ENCODE measurements around the gene MLST8. TPM values are rescaled to one million over a fixed set of nuclear protein-coding genes. Genes with fewer than 3 reads are reported as not detected.

MLST8 gene
- total and polyA plus RNA-seq, 4 donors, result 11.1 to 26.7 (median 20.2) TPM

DNA sequence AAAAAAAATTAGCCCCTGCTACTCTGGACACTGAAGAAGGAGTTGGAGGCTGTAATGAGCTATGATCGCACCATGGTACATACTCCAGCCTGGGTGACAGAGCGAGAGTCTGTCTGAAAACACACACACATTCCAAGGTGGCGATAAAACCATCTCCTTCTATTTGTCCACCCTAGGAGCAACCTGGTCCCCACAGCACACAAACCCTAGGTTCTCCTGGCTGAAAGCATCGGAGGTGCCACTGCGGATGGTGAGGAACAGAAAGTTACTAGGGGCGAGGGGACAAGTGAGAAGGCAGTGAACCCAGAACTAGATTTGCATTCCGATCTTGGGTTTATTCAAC, 47.5 kb downstream of the MLST8 start:
- H3K27me3 ChIP-seq (ENCODE audit: control insufficient read depth in 4 of 4, insufficient read depth in 4 of 4, low read length in 3 of 4), result no peaks in the 10 kb centered on the region
- 96% methylated on average over 7 of the region's 7 CpGs for WGBS
- H3K36me3 ChIP-seq (ENCODE audit: control insufficient read depth in 4 of 4, insufficient read depth in 3 of 4, low read depth in 1 of 4, low read length in 3 of 4), result peaks cover 3 to 35% (median 18%) of the 10 kb centered on the region in 4 donors
- H3K9me3 ChIP-seq (ENCODE audit: control insufficient read depth in 4 of 4, low read length in 3 of 4), result no peaks in the 10 kb centered on the region
- TF ChIP-seq FOXA2 (IDR thresholded peaks at IDR 0.05), result no peak
- TF ChIP-seq FOXA1 (IDR thresholded peaks at IDR 0.05), result no peak
- TF ChIP-seq NR2F2 (IDR thresholded peaks at IDR 0.05), result no peak
- TF ChIP-seq, protein P1, sequence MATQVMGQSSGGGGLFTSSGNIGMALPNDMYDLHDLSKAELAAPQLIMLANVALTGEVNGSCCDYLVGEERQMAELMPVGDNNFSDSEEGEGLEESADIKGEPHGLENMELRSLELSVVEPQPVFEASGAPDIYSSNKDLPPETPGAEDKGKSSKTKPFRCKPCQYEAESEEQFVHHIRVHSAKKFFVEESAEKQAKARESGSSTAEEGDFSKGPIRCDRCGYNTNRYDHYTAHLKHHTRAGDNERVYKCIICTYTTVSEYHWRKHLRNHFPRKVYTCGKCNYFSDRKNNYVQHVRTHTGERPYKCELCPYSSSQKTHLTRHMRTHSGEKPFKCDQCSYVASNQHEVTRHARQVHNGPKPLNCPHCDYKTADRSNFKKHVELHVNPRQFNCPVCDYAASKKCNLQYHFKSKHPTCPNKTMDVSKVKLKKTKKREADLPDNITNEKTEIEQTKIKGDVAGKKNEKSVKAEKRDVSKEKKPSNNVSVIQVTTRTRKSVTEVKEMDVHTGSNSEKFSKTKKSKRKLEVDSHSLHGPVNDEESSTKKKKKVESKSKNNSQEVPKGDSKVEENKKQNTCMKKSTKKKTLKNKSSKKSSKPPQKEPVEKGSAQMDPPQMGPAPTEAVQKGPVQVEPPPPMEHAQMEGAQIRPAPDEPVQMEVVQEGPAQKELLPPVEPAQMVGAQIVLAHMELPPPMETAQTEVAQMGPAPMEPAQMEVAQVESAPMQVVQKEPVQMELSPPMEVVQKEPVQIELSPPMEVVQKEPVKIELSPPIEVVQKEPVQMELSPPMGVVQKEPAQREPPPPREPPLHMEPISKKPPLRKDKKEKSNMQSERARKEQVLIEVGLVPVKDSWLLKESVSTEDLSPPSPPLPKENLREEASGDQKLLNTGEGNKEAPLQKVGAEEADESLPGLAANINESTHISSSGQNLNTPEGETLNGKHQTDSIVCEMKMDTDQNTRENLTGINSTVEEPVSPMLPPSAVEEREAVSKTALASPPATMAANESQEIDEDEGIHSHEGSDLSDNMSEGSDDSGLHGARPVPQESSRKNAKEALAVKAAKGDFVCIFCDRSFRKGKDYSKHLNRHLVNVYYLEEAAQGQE (IDR thresholded peaks at IDR 0.05), result no peak
- TF ChIP-seq, protein P2, sequence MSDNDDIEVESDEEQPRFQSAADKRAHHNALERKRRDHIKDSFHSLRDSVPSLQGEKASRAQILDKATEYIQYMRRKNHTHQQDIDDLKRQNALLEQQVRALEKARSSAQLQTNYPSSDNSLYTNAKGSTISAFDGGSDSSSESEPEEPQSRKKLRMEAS (IDR thresholded peaks at IDR 0.05), result no peak
- no peak for TF ChIP-seq EGR1 (IDR thresholded peaks at IDR 0.05; ENCODE audit: low read depth in 2 of 2)
- DNase-seq (ENCODE audit: low spot score), result no peak
- no peak overlapping the region for H3K27ac ChIP-seq (ENCODE audit: low read depth in 1 of 2, low read length in 2 of 2)
- no peak overlapping the region for H3K9ac ChIP-seq (ENCODE audit: low read depth in 1 of 2, low read length in 2 of 2)
- peaks cover 6 to 40% (median 37%) of the 10 kb centered on the region in 4 donors for H3K4me1 ChIP-seq (ENCODE audit: control insufficient read depth in 4 of 4, insufficient read depth in 4 of 4, low read length in 3 of 4)
- H3K4me3 ChIP-seq (ENCODE audit: low read depth in 1 of 3, low read length in 3 of 3), result no peak overlapping the region

DNA sequence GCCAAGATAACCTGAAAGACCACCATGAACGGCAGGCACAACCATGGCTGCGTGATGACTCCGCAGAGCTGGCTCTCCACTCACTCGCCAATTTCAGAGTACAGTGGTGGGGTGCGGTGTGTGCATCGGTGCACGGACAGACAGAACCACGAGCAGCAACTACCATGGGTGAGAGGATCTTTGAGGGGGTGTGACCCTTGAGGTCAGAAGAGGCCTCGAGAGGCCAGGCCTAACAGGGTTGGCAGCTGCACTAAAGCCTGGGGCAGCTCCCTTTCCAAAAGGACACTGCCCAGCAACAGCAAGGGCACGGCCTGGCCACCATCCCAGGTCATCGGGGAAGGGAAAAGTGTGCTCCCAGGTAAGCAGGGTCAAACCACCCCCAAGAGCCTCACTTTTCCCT, 48.0 kb downstream of the MLST8 start:
- Histone ChIP-seq H3K27ac (ENCODE audit: low read depth in 1 of 2, low read length in 2 of 2) (no peak overlapping the region), H3K9ac (ENCODE audit: low read depth in 1 of 2, low read length in 2 of 2) (no peak overlapping the region), H3K9me3 (ENCODE audit: control insufficient read depth in 4 of 4, low read length in 3 of 4) (no peaks in the 10 kb centered on the region), H3K27me3 (ENCODE audit: control insufficient read depth in 4 of 4, insufficient read depth in 4 of 4, low read length in 3 of 4) (no peaks in the 10 kb centered on the region), H3K4me3 (ENCODE audit: low read depth in 1 of 3, low read length in 3 of 3) (no peak overlapping the region), H3K4me1 (ENCODE audit: control insufficient read depth in 4 of 4, insufficient read depth in 4 of 4, low read length in 3 of 4) (peaks cover 6 to 40% (median 37%) of the 10 kb centered on the region in 4 donors), H3K36me3 (ENCODE audit: control insufficient read depth in 4 of 4, insufficient read depth in 3 of 4, low read depth in 1 of 4, low read length in 3 of 4) (peaks cover 4 to 40% (median 21%) of the 10 kb centered on the region in 4 donors)
- 66% methylated on average over 11 of the region's 11 CpGs for WGBS
- TF ChIP-seq RXRA (IDR thresholded peaks at IDR 0.05) (peak in 1 of 2 donors; percentile 14), YY1 (IDR thresholded peaks at IDR 0.05) (no peak)
- DNase-seq (ENCODE audit: low spot score), result no peak

DNA sequence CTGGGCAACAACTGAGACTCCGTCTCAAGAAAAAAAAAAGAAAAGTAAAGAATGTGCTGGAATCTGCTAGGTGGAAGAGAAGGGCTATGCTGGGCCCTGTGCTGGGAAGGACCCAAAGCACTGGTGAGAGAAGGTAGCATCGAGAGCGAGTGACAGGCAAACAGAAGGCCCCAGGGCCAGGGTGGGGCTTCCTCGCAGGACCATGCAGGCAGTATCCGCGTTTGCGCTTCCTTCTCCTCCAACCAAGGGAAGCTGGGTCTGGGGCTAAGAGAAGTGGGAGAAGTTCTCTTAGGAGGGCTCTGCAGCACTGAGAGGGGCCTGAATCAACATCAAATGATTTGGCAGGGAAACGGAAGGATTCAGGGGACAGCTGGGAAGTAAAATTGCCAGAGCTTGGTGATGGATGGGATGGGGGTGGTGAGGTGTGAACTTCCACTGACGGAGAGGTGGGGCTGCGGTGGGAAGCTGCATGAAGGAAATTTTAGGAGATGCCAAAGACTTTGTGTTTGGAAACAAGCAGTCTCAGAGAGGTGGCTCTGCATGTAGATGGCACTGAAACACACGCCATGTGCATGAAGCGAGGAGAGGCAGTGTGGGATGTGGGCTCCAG, 51.4 kb downstream of the MLST8 start:
- H3K27me3 ChIP-seq (ENCODE audit: control insufficient read depth in 4 of 4, insufficient read depth in 4 of 4, low read length in 3 of 4), result no peaks in the 10 kb centered on the region
- no peak overlapping the region for H3K4me3 ChIP-seq (ENCODE audit: low read depth in 1 of 3, low read length in 3 of 3)
- no peak overlapping the region for H3K9ac ChIP-seq (ENCODE audit: low read depth in 1 of 2, low read length in 2 of 2)
- no peak for DNase-seq (ENCODE audit: low spot score)
- TF ChIP-seq JUND (IDR thresholded peaks at IDR 0.05) (no peak), RXRA (IDR thresholded peaks at IDR 0.05) (no peak), HNF4G (IDR thresholded peaks at IDR 0.05) (no peak), NR2F2 (IDR thresholded peaks at IDR 0.05) (no peak), FOXA1 (IDR thresholded peaks at IDR 0.05) (no peak), RAD21 (IDR thresholded peaks at IDR 0.05) (no peak), TAF1 (conservative IDR thresholded peaks at IDR 0.05) (no peak), HNF4A (conservative IDR thresholded peaks at IDR 0.05) (no peak), EGR1 (IDR thresholded peaks at IDR 0.05; ENCODE audit: low read depth in 2 of 2) (no peak), YY1 (IDR thresholded peaks at IDR 0.05) (no peak)
- TF ChIP-seq, protein P3, sequence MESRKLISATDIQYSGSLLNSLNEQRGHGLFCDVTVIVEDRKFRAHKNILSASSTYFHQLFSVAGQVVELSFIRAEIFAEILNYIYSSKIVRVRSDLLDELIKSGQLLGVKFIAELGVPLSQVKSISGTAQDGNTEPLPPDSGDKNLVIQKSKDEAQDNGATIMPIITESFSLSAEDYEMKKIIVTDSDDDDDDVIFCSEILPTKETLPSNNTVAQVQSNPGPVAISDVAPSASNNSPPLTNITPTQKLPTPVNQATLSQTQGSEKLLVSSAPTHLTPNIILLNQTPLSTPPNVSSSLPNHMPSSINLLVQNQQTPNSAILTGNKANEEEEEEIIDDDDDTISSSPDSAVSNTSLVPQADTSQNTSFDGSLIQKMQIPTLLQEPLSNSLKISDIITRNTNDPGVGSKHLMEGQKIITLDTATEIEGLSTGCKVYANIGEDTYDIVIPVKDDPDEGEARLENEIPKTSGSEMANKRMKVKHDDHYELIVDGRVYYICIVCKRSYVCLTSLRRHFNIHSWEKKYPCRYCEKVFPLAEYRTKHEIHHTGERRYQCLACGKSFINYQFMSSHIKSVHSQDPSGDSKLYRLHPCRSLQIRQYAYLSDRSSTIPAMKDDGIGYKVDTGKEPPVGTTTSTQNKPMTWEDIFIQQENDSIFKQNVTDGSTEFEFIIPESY (IDR thresholded peaks at IDR 0.05), result no peak
- TF ChIP-seq, protein P2 (IDR thresholded peaks at IDR 0.05), result no peak
- TF ChIP-seq, protein P4, sequence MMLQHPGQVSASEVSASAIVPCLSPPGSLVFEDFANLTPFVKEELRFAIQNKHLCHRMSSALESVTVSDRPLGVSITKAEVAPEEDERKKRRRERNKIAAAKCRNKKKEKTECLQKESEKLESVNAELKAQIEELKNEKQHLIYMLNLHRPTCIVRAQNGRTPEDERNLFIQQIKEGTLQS (IDR thresholded peaks at IDR 0.05), result no peak
- TF ChIP-seq, protein P1 (IDR thresholded peaks at IDR 0.05), result no peak
- H3K9me3 ChIP-seq (ENCODE audit: control insufficient read depth in 4 of 4, low read length in 3 of 4), result no peaks in the 10 kb centered on the region
- no peak overlapping the region for H3K27ac ChIP-seq (ENCODE audit: low read depth in 1 of 2, low read length in 2 of 2)
- H3K36me3 ChIP-seq (ENCODE audit: control insufficient read depth in 4 of 4, insufficient read depth in 3 of 4, low read depth in 1 of 4, low read length in 3 of 4), result peaks cover 14 to 59% (median 33%) of the 10 kb centered on the region in 4 donors
- 91% methylated on average over 12 of the region's 12 CpGs for WGBS
- H3K4me1 ChIP-seq (ENCODE audit: control insufficient read depth in 4 of 4, insufficient read depth in 4 of 4, low read length in 3 of 4), result peaks cover 2 to 26% (median 20%) of the 10 kb centered on the region in 4 donors

Measured in liver (tissue), 9 donors.